Cortex of kidney (tissue), 1 donor: ENCODE data around the gene CCDC59.
A peak's percentile ranks its signal among the peaks of the same experiment; 100 is the strongest.
"Not testable (repeated sequence)": the region's sequence is repeated elsewhere in the genome, so short reads cannot be mapped to it uniquely, and the experiment has no call there.

ENCODE experiments used
- DNase-seq: peaks from one replicate; lab custom pipeline; 2025; lab: John Stamatoyannopoulos, UW

The CCDC59 gene, protein sequence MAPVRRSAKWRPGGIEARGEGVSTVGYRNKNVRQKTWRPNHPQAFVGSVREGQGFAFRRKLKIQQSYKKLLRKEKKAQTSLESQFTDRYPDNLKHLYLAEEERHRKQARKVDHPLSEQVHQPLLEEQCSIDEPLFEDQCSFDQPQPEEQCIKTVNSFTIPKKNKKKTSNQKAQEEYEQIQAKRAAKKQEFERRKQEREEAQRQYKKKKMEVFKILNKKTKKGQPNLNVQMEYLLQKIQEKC

DNA sequence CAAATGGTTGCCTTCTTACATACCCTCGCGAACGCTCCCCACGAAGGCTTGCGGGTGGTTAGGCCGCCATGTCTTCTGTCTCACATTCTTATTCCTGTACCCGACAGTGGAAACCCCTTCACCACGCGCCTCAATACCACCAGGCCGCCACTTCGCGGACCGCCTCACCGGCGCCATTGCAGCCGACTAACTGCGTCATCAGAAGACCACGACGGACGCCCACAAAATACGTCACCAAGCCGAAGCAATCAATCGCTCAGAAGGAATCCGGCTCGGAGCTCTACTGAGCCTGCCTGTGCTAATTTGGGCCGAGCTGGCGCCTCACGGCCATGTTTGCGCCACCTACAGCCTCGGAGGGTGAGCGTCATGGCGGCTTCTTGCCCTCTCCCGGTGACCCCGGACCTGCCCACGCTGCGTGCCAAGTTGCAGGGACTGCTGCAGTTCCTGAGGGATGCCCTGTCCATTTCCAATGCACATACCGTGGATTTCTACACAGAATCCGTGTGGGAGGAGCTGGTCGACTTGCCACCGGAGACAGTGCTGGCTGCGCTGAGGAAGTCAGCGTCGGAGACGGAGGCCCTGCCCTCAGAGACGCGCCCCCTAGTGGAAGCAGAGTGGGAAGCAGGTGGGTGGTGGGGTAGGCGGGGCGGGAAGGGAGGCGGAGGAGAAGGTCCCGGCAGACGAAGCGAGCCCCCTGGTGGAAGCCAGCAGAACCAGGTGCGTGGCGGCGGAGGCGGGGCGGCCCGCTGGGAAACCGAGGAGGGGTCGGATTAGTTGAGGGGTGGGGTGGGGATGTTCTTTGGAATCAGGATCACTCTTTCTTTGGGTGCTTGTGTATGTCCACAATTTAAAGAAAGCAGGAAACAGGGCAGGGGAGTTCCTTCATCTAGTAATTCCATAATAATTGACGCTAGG, at the start of gene CCDC59, which contains the start of gene METTL25:
TSS of gene CCDC59 (minus strand) at position 188 of the 915 bp plus-strand sequence. CDS start at position 177, 11 bp downstream.
TSS of gene METTL25 (plus strand) at position 330 of the 915 bp plus-strand sequence. CDS start at position 367, 37 bp downstream.
- DNase-seq: peak; percentile 73

DNA sequence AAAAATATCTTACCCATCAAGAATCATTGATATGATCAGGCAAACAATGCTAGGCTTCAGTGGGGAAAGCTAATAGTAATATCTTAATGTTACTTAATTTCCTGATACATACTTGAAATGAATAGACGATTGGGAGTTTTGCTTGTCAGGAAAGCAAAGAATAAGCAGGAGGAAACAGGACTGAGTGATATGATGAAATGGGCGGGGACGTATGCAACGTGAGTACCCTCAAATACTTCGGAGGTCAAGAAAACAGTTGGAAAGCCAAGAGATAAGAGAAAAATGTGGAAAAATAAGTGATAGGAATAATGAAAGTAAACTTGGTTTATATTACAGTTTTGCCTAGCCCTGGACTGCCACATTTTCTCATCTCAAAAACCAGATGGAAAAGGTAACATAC, 49.3 kb upstream of the CCDC59 start:
- no peak for DNase-seq

DNA sequence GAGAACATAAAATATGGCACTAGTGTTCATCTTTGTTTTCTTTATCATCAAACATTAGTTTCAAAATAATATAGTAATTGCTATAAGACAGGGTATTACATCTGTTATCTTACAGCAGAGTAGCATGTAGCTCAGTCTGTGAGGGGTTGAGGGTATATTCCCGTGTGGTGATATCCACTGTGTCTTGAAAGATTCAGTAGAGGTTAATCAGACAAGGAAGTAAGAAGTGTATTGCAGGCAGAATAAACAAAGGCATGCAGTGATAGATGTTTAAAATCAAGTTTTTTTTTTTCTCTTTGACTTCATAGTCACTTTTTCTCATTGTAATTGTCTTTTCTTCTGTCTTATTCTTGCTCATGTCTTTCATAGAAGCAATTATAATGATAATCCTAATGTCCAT, 48.5 kb upstream of the CCDC59 start:
- no peak for DNase-seq

DNA sequence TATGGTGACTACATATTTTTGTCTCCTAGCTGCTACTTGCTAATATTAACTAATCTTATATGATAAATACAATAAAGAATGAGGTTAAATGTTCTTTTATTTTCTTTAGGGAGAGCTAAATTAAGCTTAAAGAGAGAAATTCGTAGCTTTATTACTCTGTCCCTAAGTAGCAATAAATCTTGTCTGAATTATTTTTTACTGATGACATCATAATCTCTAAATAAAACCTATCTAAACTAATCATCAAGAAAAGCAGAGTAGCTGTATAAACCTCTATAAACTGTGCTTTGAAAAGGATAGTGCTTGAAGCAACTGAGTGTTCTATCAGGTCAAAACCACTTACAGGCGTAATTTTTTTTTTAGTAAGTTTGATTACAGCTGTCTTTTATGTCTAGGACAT, 42.6 kb upstream of the CCDC59 start:
- no peak for DNase-seq

DNA sequence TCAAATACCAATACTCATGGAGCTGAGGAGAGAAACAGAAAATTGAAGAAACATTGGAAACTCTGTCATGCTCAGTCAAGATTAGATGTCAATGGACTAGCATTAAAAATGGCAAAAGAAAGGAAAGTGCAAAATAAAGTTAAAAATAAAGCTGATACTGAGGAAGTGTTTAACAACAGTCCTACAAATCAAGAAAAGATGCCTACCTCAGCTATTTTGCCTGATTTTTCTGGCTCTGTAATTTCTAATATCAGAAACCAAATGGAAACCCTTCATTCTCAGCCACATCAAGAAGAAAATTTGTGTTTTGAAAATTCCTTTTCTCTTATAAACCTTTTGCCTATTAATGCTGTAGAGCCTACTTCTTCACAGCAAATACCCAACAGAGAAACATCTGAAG, 40.7 kb upstream of the CCDC59 start:
- no peak for DNase-seq

DNA sequence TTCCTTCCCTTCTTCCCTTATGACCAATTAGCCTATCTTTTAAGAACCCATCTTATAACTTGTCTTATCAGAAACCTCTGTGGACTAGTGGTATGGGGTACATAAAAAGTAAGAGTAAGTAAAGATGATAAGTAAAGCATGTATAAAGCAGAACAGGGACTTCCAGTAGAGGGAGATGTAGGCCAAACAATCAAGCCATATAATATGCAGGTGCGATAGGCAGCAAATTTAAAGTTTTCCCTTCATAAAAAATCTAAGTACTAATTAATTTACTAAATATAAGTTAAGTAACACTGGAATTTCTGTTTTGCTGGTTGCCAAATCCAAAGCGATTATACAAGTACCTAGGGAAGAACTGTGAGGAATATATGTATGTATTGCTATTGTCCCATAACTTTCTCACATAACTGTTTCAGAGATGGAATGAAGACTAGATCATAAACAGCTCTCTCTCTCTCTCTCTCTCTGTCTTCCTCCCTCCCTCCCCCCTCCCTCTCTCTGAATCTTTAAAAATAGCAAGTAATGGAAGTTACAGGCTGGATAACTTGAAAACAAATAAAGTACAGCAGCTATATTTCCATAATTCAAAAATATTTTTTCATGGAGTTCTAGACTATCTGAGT, 25.9 kb upstream of the CCDC59 start:
- no peak for DNase-seq

DNA sequence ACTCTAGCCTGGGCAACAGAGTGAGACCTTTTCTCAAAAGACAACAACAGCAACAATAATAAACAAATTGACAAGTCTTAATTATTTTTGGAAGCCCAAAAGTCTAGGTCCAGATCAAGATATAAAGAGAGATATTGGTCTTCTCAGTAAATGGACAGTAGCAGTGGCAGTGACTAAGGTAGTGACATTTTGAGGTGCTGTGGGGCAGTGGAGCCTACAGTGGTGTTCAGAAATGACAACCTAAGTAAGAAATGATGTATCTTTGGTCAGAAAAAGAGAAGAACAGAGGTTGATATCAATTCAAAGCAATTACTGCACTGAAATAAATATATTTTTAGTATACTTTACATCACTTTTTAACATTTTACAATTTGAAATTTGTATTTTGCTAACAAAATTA, 20.8 kb upstream of the CCDC59 start:
- DNase-seq: no peak

DNA sequence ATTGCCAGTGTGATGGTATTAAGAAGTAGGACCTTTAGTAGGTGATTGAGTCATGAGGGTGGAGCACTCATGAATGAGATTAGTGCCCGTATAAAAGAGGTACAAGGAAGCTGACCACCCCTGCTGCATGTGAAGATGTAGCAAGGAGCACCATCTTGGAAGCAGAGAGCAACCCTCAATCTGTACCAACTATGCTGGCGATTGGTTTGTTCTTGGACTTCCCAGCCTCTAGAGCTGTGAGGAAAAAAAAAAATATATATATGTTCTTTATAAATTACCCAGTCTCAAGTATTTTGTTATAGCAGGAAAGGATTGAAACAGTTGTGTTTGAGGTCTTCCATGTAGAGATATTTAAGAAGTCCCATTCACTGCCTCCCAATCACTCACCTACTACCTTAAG, 17.0 kb upstream of the CCDC59 start:
- DNase-seq: no peak

DNA sequence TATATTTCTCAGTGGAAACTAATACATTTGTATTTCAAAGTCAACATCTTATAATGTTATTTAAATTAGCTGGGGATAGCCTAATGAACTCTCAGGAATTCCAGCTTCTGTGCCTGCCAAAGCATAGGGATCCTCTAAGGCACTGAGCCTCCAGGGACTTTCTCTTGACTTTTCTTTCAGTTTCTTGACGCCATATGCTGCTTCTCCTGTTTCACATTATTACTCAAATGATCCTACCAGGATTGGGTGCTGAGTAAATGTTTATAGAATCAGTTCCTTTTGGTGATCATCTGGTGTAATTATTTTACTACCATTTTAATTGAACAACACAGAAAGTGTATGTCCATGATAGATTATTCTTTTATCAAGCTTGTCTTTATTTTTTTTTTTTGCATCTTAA, 8.0 kb upstream of the CCDC59 start:
- no peak for DNase-seq

DNA sequence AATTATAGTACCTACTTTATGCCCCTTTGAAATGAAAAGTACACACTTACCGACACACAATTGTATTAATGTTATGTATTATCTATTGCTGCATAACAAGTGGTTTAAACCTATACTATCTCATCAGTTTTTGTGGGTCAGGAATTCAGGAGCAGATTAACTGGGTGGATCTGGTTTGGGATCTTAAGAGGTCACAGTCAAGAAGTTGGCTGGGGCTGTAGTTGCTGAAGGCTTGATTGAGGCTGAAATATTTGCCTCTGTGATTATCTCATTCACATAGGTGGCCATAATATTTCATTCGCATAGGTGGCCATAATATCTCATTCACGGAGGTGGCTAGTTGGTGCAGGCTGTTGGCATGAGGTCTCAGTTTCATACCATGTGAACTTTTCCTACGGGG, 5.8 kb upstream of the CCDC59 start:
- DNase-seq: no peak

DNA sequence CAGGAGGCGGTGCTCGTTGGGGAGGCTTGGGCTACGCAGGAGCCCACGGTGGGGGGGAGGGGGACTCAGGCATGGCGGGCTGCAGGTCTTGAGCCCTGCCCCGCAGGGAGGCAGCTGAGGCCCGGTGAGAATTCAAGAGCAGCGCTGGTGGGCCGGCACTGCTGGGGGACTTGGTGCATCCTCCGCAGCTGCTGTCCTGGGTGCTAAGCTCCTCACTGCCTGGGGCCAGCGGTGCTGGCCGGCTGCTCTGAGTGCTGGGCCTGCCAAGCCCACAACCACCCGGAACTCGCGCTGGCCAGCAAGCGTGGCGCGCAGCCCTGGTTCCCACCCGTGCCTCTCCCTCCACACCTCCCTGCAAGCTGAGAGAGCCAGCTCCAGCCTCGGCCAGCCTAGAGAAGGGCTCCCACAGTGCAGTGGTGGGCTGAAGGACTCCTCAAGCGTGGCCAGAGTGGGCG, 3.3 kb upstream of the CCDC59 start:
- no peak for DNase-seq

DNA sequence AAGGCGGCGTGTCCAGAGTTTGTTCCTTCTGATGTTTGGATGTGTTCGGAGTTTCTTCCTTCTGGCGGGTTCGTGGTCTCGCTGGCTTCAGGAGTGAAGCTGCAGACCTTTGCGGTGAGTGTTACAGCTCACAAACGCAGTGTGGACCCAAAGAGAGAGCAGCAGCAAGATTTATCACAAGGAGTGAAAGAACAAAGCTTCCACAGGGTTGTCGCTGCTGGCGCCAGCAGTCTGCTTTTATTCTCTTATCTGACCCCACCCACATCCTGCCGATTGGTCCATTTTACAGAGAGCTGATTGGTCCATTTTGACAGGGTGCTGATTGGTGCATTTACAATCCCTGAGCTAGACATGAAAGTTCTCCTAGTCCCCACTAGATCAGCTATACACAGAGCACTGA, 2.6 kb upstream of the CCDC59 start:
- DNase-seq: not testable (repeated sequence)

DNA sequence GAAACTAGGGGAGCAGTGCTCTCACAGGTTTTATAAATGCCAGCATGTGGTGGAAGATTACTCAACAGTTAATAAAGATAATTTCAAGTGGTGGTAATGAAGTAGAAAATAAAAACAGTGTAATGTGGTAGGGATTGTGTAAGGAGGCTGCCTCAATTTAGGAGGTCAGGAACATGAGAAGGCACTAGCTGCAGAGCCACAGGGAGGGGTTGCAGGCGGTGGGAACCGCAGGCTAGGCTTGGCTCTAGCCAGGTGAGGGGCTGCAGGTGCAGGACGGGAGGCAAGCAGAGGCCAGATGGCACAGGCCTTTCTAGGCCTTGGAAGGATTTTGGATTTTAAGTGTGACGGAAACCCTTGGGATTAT, 910 bp upstream of the CCDC59 start:
- DNase-seq: no peak

DNA sequence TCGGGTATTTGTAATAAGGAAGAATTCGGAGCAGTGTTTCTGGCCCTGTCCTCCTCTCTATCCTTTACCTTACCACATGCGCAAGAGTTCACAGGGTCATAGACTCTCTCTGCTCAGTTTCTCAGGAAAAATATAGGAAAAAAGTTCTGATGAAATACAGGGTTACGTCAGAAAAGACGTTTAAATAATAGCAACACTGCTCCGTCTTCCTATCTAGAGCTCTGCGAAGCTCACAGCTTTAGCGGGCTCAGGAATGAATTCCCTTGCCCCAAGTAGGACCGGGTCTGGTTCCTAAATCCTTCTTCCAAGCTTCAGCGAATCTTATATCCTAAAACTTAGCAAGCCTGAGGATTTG, 365 bp downstream of the CCDC59 start:
- DNase-seq: no peak

DNA sequence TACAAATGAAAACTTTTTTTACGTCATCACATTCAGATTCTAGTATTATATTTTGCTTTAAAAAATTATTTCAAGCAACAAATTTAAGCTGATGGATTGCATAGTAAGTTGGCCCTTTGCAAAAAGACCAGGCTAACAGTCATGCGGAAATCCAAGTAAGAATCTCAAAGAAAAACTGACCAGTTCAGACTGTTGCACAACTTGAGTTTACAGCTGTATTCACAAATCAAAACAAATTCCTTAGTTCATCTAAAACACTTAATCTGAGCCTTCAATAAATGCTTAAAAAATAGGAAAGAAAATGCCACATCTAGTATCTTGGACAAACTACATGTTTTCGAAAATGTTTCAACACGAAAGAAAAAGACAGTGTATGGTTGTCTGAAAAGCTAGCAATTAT, 847 bp downstream of the CCDC59 start:
- DNase-seq: no peak

DNA sequence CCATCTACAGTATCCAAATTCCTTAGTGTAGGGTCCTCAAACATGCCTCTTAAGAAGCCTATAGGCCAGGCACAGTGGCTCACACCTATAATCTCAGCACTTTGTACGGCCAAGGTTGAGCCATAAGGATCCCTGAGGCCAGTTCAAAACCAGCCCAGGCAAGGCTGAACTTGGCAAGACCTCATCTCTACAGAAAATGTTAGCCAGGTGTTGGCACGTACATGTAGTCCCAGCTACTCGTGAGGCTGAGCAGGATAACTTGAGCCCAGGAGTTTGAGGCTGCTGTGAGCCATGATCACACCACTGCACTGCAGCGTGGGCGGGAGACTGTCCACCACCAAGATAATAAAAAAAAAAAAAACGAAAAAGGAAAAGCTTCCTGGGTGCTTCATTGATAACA, 6.8 kb downstream of the CCDC59 start:
- no peak for DNase-seq

DNA sequence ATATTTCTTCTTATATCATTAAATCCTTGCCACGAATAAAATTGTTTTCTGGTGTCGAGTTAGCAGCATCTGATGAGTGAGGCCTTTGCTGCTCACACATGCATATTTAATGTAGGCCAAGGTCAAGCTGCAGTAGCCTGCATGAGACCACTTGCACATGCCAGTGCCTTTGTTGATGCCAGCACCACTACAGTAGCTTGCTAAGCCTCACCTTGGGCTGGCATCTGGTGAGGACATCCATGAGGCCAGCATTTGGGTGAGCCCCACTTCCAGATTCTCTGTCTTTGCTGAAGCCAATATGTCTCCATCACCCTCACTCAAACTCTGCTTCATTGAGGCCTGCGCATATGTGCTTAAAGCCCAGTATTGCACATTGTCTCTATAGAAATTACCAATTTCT, 8.0 kb downstream of the CCDC59 start:
- DNase-seq: no peak

DNA sequence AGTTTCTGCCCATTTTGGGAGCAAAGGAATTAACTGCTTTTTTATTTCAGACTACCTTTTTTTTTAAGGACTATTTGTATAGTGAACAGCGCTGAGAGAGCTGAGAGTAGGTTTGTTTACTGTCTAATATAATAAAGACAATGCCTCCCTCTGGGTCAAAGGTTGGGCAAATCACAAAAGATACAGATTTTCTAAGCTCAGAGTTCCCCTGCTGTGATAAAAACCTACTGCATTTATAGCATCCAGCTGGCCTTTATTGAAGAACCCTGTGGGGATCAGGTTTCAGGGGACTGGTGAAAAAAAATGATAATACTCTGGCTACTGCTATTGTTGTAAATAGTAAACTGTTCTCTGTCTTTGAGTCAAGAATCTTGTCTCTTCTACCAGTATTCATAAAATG, 28.7 kb downstream of the CCDC59 start:
- DNase-seq: no peak

DNA sequence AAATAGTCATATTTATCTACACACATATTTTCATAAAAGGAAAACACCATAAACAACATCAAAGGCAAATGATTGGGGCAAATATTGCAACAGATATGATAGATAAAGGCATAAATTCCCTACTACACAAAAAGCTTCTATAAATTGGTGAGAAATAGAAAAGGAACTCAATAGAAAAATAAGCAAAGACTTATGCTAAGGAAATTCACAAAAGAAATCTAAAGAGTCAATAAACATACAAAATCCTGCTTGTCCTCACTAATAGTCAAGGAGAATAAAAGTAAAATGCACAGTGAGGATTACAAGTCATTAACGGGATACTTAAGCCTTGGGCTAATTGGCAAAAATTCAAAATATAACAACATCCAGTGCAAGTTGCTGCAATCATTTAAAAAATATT, 30.3 kb downstream of the CCDC59 start:
- no peak for DNase-seq

DNA sequence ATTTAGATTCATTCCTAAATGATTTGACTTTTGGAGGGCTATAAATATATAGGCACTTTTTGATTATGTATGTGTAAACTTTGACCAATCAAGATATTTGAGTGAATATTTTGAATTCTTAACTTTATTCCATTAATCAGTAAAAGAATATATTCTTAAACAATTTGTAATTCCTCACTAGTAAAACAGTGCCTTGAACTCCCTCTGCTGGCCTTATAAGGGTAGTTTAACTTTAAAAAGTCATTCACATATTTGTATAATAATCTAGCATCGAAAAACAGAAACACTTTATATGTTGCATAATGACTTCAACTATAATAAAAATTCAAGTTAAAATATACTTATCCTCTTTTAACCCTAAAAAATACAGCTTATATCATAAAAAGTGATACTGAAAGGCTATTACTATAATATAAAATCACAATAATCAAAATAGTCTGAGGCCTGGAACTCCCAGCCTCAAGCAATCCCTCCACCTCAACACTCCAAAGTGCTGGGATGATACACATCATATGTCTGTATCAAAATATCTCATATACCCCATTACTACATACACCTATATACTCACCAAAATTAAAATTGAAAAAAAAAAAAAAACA, 31.2 kb downstream of the CCDC59 start:
- no peak for DNase-seq

DNA sequence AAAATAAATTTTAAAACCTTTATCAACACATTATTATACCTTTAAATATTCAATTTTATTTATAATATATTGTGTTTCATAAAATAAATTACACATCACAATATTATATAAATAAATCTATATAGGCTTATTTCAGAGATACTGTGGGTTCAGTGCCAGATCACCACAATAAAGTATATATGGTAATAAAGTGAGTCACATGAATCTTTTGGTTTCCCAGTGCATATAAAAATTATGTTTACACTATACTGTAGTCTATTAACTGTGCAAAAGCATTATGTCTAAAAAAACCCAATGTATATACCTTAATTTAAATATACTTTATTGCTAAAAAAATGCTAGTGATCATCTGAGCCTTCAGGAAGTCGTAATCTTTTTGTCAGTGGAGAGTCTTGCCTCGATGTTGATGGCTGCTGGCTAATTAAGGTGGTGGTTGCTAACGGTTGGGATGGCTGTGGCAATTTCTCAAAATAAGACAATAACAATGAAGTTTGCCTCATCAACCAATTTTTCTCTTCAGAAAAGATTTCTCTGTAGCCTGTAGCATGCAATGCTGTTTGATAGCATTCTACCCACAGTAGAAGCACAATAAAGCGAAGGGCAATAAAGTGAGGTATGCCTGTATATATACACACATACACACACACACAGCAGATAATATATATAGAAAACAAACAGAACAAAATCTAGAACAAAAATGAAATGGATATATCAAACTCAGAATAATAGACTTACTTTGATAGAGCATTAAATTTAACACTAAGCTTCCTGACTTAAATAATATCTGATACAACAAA, 32.4 kb downstream of the CCDC59 start:
- no peak for DNase-seq

DNA sequence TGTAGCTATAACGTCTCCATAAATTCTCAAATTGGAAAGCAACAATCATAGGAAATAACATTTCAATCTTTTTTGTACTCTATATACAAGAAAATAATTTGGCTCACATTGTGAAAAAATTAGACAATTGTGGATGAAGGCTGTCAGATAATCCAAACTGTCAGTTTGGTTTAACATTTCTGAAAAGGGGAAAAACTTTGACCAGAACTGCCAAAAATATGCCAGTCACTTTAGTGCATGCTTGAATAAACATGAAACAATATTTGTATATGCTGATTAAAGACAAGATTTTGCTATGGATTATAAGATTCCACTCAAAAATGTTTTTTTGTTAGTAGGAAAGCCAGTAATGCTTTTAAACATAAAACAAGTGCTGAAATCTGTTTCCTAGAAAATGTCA, 38.9 kb downstream of the CCDC59 start:
- DNase-seq: no peak
